ENCODE measurements around the gene SLC9A9.

The SLC9A9 gene

GRCh38 chr3:143507735-143508580 is 340.3 kb downstream of the SLC9A9 start:
- intact Hi-C loops (cut with DNase I), result no loop called here
- DNase-seq, result no peak

- DNase-seq, result no peak
- intact Hi-C loops (cut with DNase I), result no loop called here
Observed at GRCh38 chr3:143506190-143506589, 342.1 kb downstream of the SLC9A9 start.

GRCh38 chr3:143503325-143503885 is 344.9 kb downstream of the SLC9A9 start:
- DNase-seq, result no peak
- intact Hi-C loops (cut with DNase I), result no loop called here

- intact Hi-C loops (cut with DNase I), result no loop called here
- no peak for DNase-seq
Observed at GRCh38 chr3:143502081-143502480, 346.2 kb downstream of the SLC9A9 start.

- intact Hi-C loops (cut with DNase I), result no loop called here
- DNase-seq, result no peak
Observed at GRCh38 chr3:143497382-143497781, 350.9 kb downstream of the SLC9A9 start.

- no peak for DNase-seq
- intact Hi-C loops (cut with DNase I), result no loop called here
Observed at GRCh38 chr3:143496191-143496590, 352.1 kb downstream of the SLC9A9 start.

GRCh38 chr3:143495527-143495926 is 352.7 kb downstream of the SLC9A9 start:
- no peak for DNase-seq
- intact Hi-C loops (cut with DNase I), result no loop called here

GRCh38 chr3:143486611-143487010 is 361.7 kb downstream of the SLC9A9 start:
- intact Hi-C loops (cut with DNase I), result no loop called here
- DNase-seq, result no peak

GRCh38 chr3:143484846-143485512 is 363.3 kb downstream of the SLC9A9 start:
- intact Hi-C loops (cut with DNase I), result no loop called here
- no peak for DNase-seq

- no peak for DNase-seq
- intact Hi-C loops (cut with DNase I), result no loop called here
Observed at GRCh38 chr3:143483214-143483613, 365.1 kb downstream of the SLC9A9 start.

- no peak for DNase-seq
- intact Hi-C loops (cut with DNase I), result no loop called here
Observed at GRCh38 chr3:143482106-143483088, 365.9 kb downstream of the SLC9A9 start.

- intact Hi-C loops (cut with DNase I), result no loop called here
- DNase-seq, result no peak
Observed at GRCh38 chr3:143480344-143480743, 367.9 kb downstream of the SLC9A9 start.

- intact Hi-C loops (cut with DNase I), result no loop called here
- no peak for DNase-seq
Observed at GRCh38 chr3:143479727-143480126, 368.5 kb downstream of the SLC9A9 start.

GRCh38 chr3:143478115-143478693 is 370.1 kb downstream of the SLC9A9 start:
- intact Hi-C loops (cut with DNase I), result no loop called here
- DNase-seq, result peak in 2 of 42 donors; percentile 3

- DNase-seq, result no peak
- intact Hi-C loops (cut with DNase I), result no loop called here
Observed at GRCh38 chr3:143476965-143477640, 371.2 kb downstream of the SLC9A9 start.

GRCh38 chr3:143475981-143476380 is 372.3 kb downstream of the SLC9A9 start:
- DNase-seq, result no peak
- intact Hi-C loops (cut with DNase I), result no loop called here

- DNase-seq, result no peak
- intact Hi-C loops (cut with DNase I), result no loop called here
Observed at GRCh38 chr3:143472731-143473523, 375.3 kb downstream of the SLC9A9 start.
